ENCODE data around the gene BMAL2.

The BMAL2 gene

DNA sequence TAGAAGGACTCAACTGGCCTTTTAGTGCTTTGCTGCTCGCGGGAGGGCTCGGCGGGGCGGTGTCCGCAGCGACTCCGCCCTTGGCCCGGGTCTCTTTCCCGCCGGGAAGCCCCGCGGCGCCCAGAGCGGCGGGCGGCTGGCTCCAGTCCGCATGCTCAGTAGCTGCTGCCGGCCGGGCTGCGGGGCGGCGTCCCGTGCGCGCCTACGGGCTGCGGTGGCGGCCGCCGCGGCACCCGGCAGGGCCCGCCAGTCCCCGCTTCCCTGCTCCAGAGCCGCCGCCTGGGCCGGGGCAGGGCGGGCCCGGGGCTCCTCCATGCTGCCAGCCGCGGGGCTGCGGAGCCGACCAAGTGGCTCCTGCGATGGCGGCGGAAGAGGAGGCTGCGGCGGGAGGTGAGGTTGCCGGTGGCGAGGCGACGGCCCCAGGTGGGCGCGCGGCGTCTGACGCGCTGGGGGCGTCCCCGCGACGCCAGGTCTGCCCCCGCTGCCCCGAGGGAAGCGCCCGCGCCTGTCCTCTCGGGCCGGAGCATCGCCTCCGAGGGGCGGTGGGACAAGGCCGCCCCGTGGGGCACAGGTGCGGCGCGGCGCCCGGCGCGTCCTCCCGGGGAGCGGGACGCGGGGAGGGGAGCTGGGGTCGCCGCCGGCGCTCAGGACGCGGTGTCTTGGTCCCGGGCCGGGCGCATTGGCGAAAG is at the start of gene BMAL2:
Gene BMAL2 (plus strand): TSS at position 123 of the 689 bp plus-strand sequence. CDS start 237 bp downstream, at position 360.
- FAIRE-seq (no peak), DNase-seq (ENCODE audit: low spot score) (peak; percentile 54)

DNA sequence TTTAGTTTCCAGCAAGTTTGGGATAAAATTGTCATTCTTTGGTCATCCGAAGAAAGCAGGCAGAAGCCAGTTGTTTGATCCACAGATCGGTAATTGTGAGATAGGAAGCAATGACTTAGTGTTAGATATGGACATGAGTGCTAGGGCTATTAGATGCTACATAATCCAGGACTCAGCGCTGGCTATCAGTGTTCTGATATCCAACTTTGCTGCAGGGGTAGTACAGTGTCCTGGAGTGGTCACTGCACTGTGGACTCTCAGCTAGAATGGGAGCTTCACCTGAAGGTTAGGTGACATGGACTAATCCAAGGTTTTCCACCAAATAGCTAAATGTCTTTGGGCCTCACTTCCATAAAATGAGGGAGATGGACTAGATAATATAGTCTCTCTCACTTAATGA is 48.6 kb upstream of the BMAL2 start:
- FAIRE-seq: no peak

GRCh38 chr12:27284751-27285150 is 47.9 kb upstream of the BMAL2 start:
- FAIRE-seq: no peak
- no peak for DNase-seq (ENCODE audit: low spot score)

More for the DNA sequence above, 48.6 kb upstream of the BMAL2 start:
- no peak for DNase-seq (ENCODE audit: low spot score)

GRCh38 chr12:27285403-27285802 is 47.2 kb upstream of the BMAL2 start:
- DNase-seq (ENCODE audit: low spot score) (no peak), FAIRE-seq (no peak)

- DNase-seq (ENCODE audit: low spot score): no peak
- no peak for FAIRE-seq
Measured at GRCh38 chr12:27289414-27289813, 43.2 kb upstream of the BMAL2 start.

GRCh38 chr12:27290501-27291168 is 42.0 kb upstream of the BMAL2 start:
- FAIRE-seq (no peak), DNase-seq (ENCODE audit: low spot score) (no peak)

DNA sequence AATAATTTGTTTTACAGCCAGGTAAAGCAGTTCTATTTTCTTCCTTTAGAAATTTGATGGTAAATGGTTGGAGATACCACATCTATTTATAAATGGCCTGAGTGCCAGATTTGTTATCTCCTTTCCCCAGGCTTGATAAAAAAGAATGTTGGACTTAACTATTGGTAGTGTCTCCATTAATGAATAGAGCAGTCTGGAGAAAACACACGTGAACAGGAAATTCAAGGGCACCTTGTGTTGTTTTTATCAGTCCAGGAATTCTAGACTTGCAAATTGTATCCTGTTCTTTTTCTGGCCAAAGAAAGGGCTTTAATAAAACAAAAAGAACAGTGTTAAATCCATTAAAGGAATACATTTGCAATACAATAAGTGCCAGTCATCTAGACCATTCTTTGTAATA is 40.8 kb upstream of the BMAL2 start:
- no peak for FAIRE-seq
- no peak for DNase-seq (ENCODE audit: low spot score)

GRCh38 chr12:27292718-27293117 is 39.9 kb upstream of the BMAL2 start:
- FAIRE-seq (no peak), DNase-seq (ENCODE audit: low spot score) (no peak)

DNA sequence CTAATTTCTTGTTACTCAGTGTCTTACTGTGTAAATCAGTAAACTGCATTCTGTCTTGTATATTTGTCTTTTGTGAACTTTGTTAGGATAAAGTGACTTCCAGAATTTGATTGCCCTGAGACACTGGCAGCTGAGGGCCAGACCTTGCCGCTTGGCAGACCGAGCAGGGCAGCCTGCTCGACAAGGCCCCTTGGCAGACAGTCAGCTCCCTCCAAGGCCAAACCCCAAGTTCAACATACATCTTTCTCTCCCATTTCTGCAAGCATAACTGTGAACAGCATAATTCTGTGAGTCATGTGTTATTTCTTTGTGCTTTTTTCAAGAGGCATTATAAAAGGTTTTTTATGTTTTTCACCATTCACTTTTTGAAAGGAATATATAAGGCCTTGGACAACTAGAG is 39.2 kb upstream of the BMAL2 start:
- DNase-seq (ENCODE audit: low spot score) (no peak), FAIRE-seq (no peak)

- DNase-seq (ENCODE audit: low spot score) (no peak), FAIRE-seq (no peak)
Measured at GRCh38 chr12:27296674-27297073, 36.0 kb upstream of the BMAL2 start.

- no peak for DNase-seq (ENCODE audit: low spot score)
- FAIRE-seq: no peak
Measured at GRCh38 chr12:27297566-27297965, 35.1 kb upstream of the BMAL2 start.

- FAIRE-seq (no peak), DNase-seq (ENCODE audit: low spot score) (no peak)
Measured at GRCh38 chr12:27299102-27299501, 33.5 kb upstream of the BMAL2 start.

GRCh38 chr12:27300226-27300625 is 32.4 kb upstream of the BMAL2 start:
- FAIRE-seq (no peak), DNase-seq (ENCODE audit: low spot score) (no peak)

DNA sequence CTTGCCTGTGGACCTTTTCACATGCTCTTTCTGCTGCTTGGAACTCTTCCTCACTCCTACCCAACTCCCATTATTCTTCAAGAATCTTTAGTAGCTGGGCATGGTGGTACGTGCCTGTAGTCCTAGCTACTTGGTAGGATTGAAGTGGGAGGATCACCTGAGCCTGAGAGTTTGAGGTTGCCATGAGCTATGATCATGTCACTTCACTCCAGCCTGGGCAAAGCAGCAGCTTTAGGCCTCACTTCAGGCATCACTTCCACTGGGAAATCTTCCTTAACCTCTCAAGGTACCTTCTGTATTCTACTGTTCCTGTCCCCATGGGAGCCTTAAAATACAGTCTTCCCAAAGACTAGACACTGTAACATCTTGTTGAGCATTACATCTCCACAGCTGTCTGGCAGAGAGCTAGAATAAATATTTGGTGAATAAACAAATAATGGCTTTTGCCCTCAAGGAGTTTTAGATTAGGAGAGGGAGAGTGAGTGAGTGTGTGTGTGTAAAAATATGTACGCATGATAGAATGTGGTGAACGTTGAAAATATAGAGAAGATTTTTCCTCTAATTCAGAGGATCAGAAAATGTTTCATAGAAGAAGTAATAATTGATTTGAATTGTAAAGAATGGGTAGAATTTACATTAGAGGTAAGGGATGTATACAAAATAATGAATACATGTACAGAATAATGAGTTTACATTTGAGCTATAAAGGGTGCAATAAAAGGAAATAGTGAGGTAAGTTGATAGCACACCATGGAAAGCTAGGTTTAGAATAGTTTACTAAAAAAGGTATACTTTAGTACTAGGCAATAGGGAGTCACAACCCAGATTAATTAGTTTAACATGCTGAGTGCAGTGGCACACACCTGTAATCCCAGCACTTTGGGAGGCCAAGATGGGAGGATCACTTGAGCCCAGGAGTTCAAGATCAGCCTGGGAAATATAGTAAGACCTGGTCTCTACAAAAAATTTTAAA is 29.2 kb upstream of the BMAL2 start:
- no peak for DNase-seq (ENCODE audit: low spot score)

GRCh38 chr12:27304856-27305255 is 27.8 kb upstream of the BMAL2 start:
- DNase-seq (ENCODE audit: low spot score): no peak
- no peak for FAIRE-seq

More for the DNA sequence above, 29.2 kb upstream of the BMAL2 start:
- no peak for FAIRE-seq

- FAIRE-seq (peak; percentile 89), DNase-seq (ENCODE audit: low spot score) (peak; percentile 28)
Measured at GRCh38 chr12:27305673-27306456, 26.8 kb upstream of the BMAL2 start.

DNA sequence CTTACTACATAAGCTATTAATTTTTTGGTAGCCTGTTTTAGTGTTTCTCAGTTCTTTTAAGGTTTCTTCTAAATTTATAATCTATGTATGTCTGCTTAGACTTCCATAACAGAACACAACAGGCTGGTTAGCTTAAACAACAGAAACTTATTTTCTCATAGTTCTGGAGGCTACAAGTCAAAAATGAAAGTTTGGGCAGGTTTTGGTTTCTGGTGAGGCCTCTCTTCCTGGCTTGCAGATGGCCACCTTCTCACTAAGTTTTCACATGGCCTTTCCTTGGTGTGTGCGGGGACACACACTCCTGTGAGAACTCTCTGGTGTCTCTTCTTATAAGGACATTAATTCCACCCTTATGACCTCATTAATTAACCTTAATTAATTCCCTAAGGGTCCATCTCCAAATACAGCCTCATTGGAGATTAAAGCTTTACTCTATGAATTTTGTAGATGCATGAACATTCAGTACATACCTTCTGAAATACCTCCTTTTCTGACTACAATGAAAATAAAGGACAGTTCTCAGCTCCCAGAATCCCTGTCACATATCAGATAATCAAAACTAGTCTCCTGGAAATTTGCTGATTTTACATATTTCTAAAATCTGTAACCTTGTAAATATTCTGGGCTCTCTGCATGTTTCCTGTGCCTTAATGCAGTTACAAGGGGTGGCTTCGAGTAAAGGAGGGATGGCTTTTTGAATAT is 23.2 kb upstream of the BMAL2 start:
- FAIRE-seq: no peak
- no peak for DNase-seq (ENCODE audit: low spot score)

DNA sequence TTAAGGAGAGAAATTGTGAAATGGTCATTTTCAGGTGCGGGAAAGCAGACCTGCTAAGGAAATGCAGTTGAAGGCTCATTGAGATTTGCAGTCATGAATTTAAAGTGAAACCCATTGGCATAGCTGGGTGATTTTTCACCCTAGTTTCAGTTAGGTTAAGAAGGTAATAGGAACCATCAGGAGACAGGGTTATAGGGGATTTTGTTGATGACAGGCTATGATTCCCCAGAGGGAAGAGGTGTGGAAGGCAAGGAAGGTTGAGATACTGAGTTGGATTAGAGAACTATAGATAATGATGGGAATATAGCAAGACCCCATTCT is 22.7 kb upstream of the BMAL2 start:
- FAIRE-seq (no peak), DNase-seq (ENCODE audit: low spot score) (no peak)

DNA sequence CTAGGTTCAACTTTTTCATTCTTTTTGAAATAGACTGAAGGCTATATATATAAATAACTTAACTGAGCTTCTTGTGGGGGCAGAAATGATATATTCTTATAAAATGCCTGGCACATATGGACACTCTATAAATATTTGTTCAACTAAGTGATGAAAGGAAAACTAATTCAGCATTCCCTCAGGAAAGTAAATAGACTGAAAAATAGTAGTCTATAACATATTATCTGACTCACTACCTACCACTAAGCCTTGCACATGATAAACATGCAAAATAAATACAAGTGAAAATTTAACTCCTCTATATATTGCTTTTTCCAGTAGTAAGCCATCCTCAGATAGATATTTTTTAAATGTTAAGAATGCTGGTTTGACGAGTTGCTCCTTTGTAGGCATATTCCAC is 15.7 kb upstream of the BMAL2 start:
- DNase-seq (ENCODE audit: low spot score) (no peak), FAIRE-seq (no peak)

DNA sequence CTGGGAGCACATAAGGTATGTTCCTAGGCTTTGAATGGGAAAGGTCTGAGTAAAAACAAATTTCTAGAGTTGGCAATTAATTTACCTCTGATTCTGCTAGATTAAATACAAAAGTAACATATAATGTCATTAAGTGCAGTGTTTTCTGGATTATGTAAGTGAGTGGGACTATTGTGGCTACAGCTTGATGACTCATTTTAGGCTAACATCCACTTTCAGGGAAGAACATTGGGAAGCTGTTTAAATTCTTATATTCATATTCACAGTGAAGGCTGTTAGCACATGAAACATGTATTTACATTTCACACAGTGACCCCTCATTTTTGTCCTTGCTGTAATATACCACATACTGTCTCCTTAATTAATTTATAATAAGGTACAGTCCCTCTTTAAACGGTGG is 13.2 kb upstream of the BMAL2 start:
- DNase-seq (ENCODE audit: low spot score): no peak
- peak; percentile 69 for FAIRE-seq

DNA sequence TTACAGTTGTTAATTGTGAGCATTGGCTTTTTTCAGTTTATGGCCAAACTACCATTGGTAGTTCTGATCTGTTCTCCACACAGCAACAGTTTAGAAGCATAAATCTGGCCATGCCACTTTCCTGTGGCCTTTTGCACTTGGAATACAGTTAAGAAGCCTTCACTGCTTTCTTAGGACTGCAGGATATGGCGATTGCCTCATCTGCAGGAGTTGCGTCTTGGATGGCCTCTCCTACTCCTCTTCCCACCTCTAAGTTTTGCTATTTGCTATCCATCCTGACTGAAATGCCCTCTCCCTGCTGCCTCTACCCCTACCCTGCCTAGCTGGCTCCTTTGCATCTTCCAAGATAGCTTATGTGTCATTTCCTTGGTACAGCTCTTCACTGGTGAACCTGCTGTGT is 12.8 kb upstream of the BMAL2 start:
- DNase-seq (ENCODE audit: low spot score) (no peak), FAIRE-seq (no peak)
